HepG2 (cell line): ENCODE results near the gene CMTM8. TPM values are rescaled to one million over a fixed set of nuclear protein-coding genes. Genes with fewer than 3 reads are reported as not detected.
A peak's percentile ranks its signal among the peaks of the same experiment; 100 is the strongest.

Experiments used
- BATF2 ChIP-seq: sonication (generic); formaldehyde crosslinking; IDR thresholded peaks from 2 replicates; pipeline ENCODE4 v1.8.0; 2022; ENCODE audit warnings: mild to moderate bottlenecking, missing genetic modification reagents, moderate library complexity
- HIVEP1 ChIP-seq: sonication (generic); formaldehyde crosslinking; IDR thresholded peaks from 2 replicates; pipeline ENCODE4 v1.4.0; 2020; ENCODE audit warnings: mild to moderate bottlenecking, missing genetic modification reagents
- KAT8 ChIP-seq: IDR thresholded peaks from 2 replicates; pipeline ENCODE4 v1.6.1; 2016; ENCODE audit warnings: missing genetic modification reagents, missing compliant biosample characterization
- KDM5B ChIP-seq: sonication (generic); formaldehyde crosslinking; IDR thresholded peaks from 2 replicates; pipeline ENCODE4 v1.4.0; 2020; ENCODE audit warnings: missing genetic modification reagents, mild to moderate bottlenecking, borderline replicate concordance
- MTA1 ChIP-seq: sonication (generic); formaldehyde crosslinking; IDR thresholded peaks from 2 replicates; pipeline ENCODE4 v1.4.0; 2020; ENCODE audit warnings: missing genetic modification reagents, mild to moderate bottlenecking, borderline replicate concordance
- PHF5A ChIP-seq: IDR thresholded peaks from one replicate; pipeline ENCODE4 v1.6.1; 2018; ENCODE audit warnings: low read depth, missing genetic modification reagents; ENCODE audit not compliant: unreplicated experiment
- PPARG ChIP-seq: conservative IDR thresholded peaks from 2 replicates; pipeline ENCODE4 v1.6.1; 2016; ENCODE audit warnings: missing biosample characterization, missing genetic modification reagents
- PRDM4 ChIP-seq: sonication (generic); formaldehyde crosslinking; IDR thresholded peaks from 2 replicates; pipeline ENCODE4 v1.9.0; 2021; ENCODE audit warnings: missing genetic modification reagents, borderline replicate concordance
- SP4 ChIP-seq: sonication (generic); formaldehyde crosslinking; IDR thresholded peaks from 2 replicates; pipeline ENCODE4 v1.8.1; 2023; ENCODE audit warnings: mild to moderate bottlenecking, missing genetic modification reagents
- TEAD3 ChIP-seq: optimal IDR thresholded peaks from 2 replicates; pipeline ENCODE3; 2016; ENCODE audit warnings: borderline replicate concordance
- ZNF879 ChIP-seq: sonication (generic); formaldehyde crosslinking; IDR thresholded peaks from 2 replicates; pipeline ENCODE4 v1.8.1; 2023; ENCODE audit warnings: missing genetic modification reagents
- polyA plus RNA-seq, 8 experiments: library from polyadenylated mRNA; depleted of rRNA in 3 of 8; stranded (reverse) in 7 of 8; unstranded in 1 of 8; fragments of >200 nt; fragmentation: Illumina TruSeq in 4 of 8; extraction: Trizol in 4 of 8; gene quantifications; 2 replicates each; pipeline versions ENCODE4 v1.2.1 to v1.2.3, GENCODE V29; 2011 to 2016; ENCODE audit warnings: low read depth in 4 of 8, missing spikeins in 1 of 8, mixed read lengths in 1 of 8; ENCODE audit not compliant: insufficient read depth in 1 of 8
- total RNA-seq, 5 experiments: library from RNA; depleted of rRNA; stranded (reverse); fragments of >200 nt; fragmentation: Illumina TruSeq; extraction: Trizol; gene quantifications; 2 replicates each; pipeline ENCODE4 v1.2.3, GENCODE V29; 2016; ENCODE audit warnings: low read depth in 1 of 5
- TF ChIP-seq, protein P1 (sequence below): IDR thresholded peaks from 2 replicates; pipeline ENCODE4 v1.6.1; 2016
- TF ChIP-seq, protein P2 (sequence below), 2 experiments: IDR thresholded peaks; 2 replicates each; pipeline ENCODE4 v1.6.1; 2011 to 2012; ENCODE audit warnings: low read length in 2 of 2, borderline replicate concordance in 1 of 2, low read depth in 1 of 2, mild to moderate bottlenecking in 1 of 2, moderate library complexity in 1 of 2
- TF ChIP-seq, protein P3 (sequence below): sonication (generic); formaldehyde crosslinking; IDR thresholded peaks from 2 replicates; pipeline ENCODE4 v1.8.0; 2022; ENCODE audit warnings: mild to moderate bottlenecking, missing genetic modification reagents
- TF ChIP-seq, protein P4 (sequence below): sonication (generic); formaldehyde crosslinking; IDR thresholded peaks from 2 replicates; pipeline ENCODE4 v1.4.0; 2020; ENCODE audit warnings: missing genetic modification reagents

The CMTM8 gene
- total and polyA plus RNA-seq, 2 of the 13 experiments (the other 11 are each of a cell fraction or from before 2014, with no cell fraction given), result 8.9 to 15.8 TPM

DNA sequence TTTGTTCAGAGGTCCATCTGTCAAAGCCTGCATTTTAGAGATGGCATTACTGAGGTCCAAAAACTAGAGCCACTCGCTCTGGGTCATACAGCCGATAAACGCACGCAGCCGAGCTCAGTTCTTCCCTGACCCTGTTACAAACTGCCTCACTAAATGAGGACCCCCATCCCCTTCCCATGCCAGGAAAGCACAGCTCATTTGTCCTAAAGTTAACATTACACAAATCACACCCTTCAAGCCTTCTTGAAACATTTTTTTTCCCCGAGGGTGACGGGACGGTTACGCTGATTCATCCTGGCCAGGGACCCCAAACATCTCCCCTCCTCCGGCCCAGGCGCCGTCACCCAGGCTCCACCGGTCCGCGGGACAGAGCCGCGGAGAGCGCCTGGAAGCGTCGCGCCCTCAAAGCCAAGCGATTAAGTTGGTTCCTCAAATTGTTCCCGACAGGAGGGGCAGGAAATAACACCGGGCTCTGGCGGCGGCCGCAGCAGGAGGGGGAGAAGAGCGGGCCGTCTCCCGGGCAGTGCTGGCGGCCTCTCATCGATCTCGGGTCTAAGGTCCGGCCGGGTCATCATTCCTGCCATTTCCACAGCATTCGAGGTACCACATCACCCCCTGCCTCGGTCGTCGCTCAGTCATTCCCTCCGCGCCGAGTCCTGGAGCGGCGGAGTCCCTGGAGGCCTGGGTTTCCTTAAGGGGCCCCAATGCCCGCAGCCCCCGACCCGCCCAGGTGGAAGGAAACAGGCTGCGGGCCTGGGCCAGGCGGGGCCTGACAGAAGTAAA lies 619 bp upstream of the CMTM8 start (continued):
- TF ChIP-seq PRDM4 (CRISPR knock-in tag) (no peak), KDM5B (peak; percentile 71; the same call in 1 of the 2 replicates), SP4 (peak; percentile 68), KAT8 (peak; percentile 82; the same call in 1 of the 2 replicates), TEAD3 (CRISPR knock-in tag) (peak; percentile 90), PHF5A (CRISPR knock-in tag) (peak; percentile 61), PPARG (0 out of 2 replicates have a peak, but pooled peaks have one; percentile 23), HIVEP1 (CRISPR knock-in tag) (peak; percentile 76), BATF2 (no peak), ZNF879 (peak; percentile 86), MTA1 (peak; percentile 95; the same call in 1 of the 2 replicates)
- TF ChIP-seq, protein P1, sequence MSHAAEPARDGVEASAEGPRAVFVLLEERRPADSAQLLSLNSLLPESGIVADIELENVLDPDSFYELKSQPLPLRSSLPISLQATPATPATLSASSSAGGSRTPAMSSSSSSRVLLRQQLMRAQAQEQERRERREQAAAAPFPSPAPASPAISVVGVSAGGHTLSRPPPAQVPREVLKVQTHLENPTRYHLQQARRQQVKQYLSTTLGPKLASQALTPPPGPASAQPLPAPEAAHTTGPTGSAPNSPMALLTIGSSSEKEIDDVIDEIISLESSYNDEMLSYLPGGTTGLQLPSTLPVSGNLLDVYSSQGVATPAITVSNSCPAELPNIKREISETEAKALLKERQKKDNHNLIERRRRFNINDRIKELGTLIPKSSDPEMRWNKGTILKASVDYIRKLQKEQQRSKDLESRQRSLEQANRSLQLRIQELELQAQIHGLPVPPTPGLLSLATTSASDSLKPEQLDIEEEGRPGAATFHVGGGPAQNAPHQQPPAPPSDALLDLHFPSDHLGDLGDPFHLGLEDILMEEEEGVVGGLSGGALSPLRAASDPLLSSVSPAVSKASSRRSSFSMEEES (CRISPR knock-in tag), result peak; percentile 69
- TF ChIP-seq, protein P2, sequence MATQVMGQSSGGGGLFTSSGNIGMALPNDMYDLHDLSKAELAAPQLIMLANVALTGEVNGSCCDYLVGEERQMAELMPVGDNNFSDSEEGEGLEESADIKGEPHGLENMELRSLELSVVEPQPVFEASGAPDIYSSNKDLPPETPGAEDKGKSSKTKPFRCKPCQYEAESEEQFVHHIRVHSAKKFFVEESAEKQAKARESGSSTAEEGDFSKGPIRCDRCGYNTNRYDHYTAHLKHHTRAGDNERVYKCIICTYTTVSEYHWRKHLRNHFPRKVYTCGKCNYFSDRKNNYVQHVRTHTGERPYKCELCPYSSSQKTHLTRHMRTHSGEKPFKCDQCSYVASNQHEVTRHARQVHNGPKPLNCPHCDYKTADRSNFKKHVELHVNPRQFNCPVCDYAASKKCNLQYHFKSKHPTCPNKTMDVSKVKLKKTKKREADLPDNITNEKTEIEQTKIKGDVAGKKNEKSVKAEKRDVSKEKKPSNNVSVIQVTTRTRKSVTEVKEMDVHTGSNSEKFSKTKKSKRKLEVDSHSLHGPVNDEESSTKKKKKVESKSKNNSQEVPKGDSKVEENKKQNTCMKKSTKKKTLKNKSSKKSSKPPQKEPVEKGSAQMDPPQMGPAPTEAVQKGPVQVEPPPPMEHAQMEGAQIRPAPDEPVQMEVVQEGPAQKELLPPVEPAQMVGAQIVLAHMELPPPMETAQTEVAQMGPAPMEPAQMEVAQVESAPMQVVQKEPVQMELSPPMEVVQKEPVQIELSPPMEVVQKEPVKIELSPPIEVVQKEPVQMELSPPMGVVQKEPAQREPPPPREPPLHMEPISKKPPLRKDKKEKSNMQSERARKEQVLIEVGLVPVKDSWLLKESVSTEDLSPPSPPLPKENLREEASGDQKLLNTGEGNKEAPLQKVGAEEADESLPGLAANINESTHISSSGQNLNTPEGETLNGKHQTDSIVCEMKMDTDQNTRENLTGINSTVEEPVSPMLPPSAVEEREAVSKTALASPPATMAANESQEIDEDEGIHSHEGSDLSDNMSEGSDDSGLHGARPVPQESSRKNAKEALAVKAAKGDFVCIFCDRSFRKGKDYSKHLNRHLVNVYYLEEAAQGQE (IDR thresholded peaks at IDR 0.05; ENCODE audit: borderline replicate concordance in 1 of 2, low read depth in 1 of 2, low read length in 2 of 2), result 0 out of 4 replicates have a peak, but pooled peaks of 1 of the 2 experiments have one; percentile 16
- TF ChIP-seq, protein P3, sequence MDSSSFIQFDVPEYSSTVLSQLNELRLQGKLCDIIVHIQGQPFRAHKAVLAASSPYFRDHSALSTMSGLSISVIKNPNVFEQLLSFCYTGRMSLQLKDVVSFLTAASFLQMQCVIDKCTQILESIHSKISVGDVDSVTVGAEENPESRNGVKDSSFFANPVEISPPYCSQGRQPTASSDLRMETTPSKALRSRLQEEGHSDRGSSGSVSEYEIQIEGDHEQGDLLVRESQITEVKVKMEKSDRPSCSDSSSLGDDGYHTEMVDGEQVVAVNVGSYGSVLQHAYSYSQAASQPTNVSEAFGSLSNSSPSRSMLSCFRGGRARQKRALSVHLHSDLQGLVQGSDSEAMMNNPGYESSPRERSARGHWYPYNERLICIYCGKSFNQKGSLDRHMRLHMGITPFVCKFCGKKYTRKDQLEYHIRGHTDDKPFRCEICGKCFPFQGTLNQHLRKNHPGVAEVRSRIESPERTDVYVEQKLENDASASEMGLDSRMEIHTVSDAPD (CRISPR knock-in tag), result 0 out of 2 replicates have a peak, but pooled peaks have one; percentile 25
- TF ChIP-seq, protein P4, sequence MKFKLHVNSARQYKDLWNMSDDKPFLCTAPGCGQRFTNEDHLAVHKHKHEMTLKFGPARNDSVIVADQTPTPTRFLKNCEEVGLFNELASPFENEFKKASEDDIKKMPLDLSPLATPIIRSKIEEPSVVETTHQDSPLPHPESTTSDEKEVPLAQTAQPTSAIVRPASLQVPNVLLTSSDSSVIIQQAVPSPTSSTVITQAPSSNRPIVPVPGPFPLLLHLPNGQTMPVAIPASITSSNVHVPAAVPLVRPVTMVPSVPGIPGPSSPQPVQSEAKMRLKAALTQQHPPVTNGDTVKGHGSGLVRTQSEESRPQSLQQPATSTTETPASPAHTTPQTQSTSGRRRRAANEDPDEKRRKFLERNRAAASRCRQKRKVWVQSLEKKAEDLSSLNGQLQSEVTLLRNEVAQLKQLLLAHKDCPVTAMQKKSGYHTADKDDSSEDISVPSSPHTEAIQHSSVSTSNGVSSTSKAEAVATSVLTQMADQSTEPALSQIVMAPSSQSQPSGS (CRISPR knock-in tag), result peak; percentile 34; the same call in 1 of the 2 replicates
